ENCODE data around the gene LACTB.

The LACTB gene, protein sequence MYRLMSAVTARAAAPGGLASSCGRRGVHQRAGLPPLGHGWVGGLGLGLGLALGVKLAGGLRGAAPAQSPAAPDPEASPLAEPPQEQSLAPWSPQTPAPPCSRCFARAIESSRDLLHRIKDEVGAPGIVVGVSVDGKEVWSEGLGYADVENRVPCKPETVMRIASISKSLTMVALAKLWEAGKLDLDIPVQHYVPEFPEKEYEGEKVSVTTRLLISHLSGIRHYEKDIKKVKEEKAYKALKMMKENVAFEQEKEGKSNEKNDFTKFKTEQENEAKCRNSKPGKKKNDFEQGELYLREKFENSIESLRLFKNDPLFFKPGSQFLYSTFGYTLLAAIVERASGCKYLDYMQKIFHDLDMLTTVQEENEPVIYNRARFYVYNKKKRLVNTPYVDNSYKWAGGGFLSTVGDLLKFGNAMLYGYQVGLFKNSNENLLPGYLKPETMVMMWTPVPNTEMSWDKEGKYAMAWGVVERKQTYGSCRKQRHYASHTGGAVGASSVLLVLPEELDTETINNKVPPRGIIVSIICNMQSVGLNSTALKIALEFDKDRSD

DNA sequence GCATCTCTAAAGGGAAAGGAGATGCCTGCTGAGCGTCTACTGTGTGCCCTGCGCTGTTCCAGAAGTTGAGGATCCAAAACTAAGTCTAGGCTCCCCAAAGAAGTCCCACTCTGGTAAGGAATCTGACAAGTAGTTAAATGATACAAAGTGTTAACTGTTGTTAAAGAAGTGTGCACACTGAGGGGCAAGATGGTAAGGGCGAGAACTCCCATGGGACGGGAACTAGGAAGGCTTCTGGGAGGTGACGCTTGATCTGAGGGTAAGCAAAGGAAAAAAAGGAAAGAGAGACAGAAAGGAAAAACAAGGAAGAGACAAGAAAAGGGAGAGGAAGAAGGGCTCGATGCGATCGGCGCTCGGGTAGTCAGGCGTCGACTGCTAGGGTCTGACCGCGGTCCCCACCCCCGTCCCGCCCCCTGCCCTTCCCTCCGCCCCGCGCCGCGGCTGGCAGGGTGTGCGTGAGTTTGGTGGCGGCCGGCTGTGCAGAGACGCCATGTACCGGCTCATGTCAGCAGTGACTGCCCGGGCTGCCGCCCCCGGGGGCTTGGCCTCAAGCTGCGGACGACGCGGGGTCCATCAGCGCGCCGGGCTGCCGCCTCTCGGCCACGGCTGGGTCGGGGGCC is at the start of gene LACTB:
Gene LACTB (plus strand): TSS at position 480 of the 620 bp plus-strand sequence. CDS start 11 bp downstream, at position 491.
- DNase-seq = peak; percentile 40

DNA sequence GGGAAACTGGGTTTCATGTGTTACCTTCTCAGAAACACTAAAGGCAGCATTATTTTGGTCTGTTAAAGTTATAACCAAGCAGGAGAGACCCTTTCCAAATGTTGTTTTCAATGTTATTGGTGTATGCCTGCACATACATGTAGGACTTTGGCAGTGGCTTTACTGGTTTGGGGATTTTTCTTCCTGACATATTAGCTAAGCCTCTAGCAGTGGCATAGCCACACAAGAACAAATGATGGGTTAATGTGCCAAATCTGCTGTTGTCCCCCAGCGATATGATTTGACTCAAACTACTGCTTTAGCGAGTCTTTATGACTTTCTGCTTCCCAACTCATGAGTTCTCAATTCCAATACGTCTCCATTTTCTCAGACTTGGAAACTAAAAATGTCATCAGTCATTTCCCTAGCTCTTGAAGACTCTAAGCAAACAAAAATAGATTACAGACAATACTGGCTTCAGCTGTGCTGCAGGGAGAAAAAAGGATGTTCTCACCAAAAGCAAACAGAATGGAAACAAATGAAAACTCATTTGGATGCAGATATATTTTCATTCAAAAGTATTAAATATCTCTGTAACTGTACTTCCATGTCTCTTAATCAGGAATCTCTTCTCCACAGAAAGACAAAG is 49.5 kb upstream of the LACTB start:
- no peak for DNase-seq

DNA sequence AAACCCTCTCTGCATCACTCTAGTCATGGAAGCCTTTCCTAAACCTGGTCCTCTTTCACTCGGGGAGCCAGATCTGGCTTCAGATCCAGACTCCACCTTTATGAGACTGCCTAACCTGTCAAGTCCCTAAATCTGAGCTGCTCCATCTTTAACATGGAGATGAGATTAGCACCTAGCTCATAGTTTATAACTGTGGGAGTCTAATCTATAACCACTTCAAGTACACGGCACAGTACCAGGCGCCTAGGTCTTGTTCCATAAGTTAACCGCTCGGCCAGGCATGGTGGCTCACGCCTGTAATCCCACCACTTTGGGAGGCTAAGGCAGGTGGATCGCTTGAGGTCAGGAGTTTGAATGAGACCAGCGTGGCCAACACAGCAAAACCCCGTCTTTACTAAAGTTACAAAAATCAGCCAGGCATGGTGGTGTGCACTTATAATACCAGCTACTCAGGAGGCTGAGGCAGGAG is 48.8 kb upstream of the LACTB start:
- DNase-seq = no peak

DNA sequence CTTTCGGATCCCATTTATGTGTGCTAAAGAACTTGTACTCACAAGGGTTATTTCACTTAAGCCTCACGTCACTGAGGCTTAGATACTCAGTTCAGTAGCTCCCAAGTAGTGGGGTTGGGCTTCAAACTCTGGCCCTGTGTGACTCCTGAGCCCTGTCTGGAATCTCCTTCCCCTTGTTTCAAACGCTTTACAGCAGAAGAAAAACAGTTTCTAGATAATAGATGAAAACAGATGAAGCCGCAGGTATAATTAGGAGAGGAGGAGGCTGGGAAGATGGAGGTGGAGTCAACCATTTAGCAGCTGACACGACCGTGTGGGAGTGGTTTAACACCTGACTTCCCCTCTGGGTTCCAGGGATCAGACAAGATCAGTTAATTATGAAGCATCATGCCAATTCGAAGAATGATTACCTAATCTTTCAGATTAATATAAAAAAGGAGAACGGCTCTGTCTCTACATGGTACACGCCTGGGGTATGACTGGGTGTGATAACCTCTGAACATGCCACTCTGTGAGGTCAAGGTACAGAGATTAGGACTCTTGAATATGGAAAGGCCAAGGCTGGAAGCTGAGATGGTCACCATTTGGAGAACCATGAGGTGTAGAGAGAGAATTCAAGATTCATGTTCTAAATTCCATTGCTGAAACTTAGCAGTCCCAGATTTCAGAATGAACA is 48.0 kb upstream of the LACTB start:
- no peak for DNase-seq

DNA sequence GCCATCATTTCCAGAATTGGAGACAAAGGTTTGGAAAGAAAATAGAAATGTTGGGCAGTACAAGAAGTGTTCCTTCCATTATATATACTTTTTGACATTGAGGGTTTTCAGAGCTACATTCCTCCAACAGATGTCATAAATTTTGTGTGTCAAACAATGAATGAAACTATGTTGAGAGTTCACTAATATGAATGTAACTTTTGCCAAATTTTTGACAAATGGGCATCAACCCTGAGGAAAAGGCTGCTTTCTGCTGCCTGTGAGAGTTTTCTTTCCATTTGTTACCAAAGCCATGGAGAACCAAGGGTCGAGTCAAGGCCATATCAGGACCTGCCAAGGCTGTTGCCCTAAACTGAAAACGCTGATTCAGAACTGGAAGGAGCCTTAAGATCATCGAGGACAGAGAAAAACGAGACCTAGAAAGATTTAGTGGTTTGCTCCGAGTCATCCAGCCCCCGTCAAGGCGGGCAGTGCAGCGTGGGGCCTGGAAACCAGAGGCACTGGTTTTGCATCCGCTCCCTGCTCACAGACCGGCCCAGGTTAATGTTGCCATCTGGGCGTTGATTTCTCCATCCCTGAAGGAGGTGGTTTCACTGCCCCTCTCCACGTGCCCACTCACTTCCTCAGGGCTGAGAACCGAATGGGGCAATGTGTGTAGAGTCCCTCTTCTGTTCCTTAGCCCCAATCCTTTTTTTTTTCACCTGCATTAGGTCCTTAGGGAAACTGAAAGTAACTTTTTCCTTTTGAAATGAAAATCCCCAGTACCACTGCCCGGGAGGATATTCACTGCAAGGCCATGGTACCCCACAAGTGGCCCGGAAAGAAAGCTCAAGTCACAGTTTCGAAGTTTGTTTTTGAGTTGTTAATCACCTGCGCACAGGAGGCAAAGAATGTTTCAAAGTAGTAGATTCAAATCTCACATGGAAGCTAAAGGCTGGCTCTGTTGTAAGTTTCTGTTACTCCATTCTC is 46.4 kb upstream of the LACTB start:
- no peak for DNase-seq

- DNase-seq = no peak
These were observed 45.5 kb upstream of the LACTB start for GRCh38 chr15:63075984-63076713.

- DNase-seq = no peak
These were observed 45.0 kb upstream of the LACTB start for GRCh38 chr15:63076714-63077046.

- no peak for DNase-seq
These were observed 43.7 kb upstream of the LACTB start for GRCh38 chr15:63077952-63078351.

- DNase-seq = no peak
These were observed 41.6 kb upstream of the LACTB start for GRCh38 chr15:63079947-63080626.

DNA sequence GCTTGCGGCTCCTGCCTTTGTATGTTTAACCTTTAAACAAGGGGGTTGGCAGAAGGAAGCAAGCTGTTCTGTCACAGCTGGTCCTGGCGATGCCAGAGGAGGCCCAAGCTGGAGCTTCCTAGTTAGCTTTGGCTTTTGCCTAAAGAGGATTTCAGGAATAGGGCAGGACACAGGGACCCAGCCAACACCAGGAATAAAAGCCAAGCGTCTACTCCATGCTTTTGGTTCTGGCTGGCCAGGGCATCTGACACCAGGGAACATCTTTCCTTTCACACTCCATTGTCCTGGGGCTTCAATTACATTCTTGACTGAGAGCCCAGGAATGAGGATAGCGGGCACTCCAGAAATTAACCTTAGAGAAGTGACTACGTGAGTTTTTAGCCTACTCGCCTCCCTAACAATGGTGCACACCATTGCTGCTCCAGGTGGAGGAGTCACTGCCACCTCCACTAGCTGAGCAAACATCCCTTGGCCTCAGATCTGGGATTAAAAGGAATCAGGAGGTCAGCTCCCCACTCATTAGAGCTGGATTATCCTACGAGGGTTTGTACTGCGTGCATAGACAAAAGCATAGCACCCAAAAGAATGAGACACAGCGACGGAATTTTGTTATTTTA is 40.9 kb upstream of the LACTB start:
- DNase-seq = peak; percentile 80

- no peak for DNase-seq
These were observed 39.3 kb upstream of the LACTB start for GRCh38 chr15:63082366-63082765.

- no peak for DNase-seq
These were observed 38.6 kb upstream of the LACTB start for GRCh38 chr15:63083044-63083443.

DNA sequence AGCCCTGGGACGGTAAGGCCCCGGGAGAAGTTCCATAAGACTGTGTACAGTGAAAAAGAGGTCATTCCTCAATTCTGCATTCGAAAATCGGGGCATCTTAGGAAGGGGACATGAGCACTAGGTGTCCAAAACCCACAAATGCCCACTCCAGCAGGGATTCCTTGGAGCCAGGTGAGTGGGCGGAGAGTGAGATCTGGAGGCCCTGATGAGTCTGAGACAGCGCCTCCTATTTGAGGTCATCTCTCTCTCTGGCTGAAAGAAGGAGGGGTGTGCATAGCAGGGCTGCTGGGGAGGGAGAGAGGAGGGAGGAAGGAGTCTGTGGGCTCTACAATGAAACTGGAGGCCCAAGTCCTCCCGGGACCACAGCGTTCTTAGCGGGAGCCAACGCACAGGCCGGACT is 38.1 kb upstream of the LACTB start:
- DNase-seq = no peak

DNA sequence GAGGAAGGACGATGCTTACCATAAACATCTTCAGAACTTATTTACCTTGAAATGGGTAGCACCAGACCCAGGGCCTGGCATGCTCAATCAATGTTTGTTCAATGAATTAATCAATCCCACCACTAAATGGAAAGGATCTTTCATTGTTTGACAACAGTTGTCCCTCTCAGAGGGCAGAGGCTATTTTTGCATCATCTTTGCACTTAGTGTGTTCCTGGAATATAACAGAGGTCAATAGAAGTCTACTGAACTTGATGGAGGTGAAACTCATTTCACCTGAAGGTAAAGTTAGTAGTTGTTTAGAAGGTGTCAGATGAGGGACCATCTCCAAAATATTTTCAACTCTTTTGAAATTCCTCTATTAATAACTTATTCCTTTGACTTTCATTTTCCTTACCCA is 36.9 kb upstream of the LACTB start:
- no peak for DNase-seq

DNA sequence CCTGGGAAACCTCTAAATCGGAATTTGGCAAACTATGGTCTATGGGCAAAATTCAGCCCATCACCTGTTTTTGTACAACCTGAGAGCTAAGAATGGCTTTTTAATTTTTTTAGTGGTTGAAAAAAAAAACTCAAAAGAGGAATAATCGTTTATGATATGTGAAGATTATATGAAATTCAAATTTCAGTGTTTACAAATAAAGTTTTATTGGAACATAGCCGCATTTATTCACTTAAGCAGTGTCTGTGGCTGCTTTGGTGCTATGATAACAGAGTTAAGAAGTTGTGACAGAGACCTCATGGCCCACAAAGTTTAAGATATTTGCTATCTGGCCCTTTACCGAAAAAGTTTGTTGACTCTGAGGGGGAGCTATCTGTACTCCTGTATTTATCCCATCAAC is 36.4 kb upstream of the LACTB start:
- no peak for DNase-seq

DNA sequence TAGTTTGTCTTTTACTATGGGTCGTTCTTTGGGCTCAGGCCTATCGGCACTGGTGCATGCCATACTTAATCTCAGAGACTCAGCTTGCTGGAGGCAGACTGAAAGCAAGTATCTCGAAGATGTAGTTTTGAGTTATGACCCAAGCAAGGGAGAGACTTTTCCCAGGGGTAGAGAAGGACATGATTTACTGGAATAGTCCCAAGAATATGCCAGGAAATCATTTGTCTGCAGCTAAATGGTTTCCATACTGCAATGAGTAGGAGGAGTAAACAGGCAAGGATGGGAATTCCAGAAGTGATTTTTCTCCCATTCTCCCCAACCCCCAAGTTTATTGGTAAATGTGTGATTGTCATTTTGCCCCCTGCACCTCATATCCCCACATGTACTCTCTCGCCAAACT is 35.4 kb upstream of the LACTB start:
- no peak for DNase-seq

GRCh38 chr15:63086947-63087346 is 34.7 kb upstream of the LACTB start:
- DNase-seq = no peak

- no peak for DNase-seq
These were observed 33.0 kb upstream of the LACTB start for GRCh38 chr15:63088533-63089245.

DNA sequence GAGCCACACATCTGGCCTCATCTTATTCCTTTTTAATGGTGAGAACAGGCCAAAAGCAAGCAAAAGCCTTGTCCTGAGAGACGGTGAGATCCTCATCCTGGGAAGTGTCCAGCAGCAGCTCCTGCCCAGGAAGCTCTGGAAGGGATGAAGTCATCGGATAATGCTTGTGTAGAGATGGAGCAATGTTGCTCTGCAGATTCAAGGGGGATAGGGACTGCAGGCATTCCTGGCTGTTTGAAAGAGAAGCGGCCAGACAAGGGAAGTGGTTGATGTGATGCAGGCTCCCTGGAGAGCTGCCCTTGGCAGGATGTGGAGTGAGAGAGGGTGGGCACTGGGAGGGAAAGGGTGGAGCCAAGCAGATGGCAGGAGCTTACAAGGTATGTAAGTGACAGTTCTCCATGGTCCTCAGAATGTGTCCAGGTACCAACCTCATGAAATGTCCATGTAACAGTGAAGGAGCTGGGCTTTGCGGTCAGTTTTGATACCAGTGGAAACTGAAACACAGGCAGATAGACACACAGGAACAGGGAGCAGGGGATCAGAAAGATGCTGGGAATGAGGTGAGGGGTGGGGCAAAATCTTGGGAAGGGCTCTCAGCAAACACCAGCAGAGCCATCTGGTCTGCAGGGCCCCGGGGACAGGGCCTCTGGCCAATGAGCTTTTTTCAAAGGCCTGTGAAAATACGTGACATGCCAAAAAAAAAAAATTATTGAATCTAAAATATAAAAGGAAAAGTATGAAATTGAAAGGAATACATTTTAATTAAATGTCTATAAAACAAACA is 32.2 kb upstream of the LACTB start:
- peak; percentile 49 for DNase-seq
